ENCODE results near the gene GPR31.
A peak's percentile ranks its signal among the peaks of the same experiment; 100 is the strongest.

The GPR31 gene

DNA sequence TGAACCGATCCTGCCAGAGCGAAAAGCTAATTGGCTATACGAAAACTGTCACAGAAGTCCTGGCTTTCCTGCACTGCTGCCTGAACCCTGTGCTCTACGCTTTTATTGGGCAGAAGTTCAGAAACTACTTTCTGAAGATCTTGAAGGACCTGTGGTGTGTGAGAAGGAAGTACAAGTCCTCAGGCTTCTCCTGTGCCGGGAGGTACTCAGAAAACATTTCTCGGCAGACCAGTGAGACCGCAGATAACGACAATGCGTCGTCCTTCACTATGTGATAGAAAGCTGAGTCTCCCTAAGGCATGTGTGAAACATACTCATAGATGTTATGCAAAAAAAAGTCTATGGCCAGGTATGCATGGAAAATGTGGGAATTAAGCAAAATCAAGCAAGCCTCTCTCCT is 20.7 kb downstream of the GPR31 start:
- no peak for DNase-seq

DNA sequence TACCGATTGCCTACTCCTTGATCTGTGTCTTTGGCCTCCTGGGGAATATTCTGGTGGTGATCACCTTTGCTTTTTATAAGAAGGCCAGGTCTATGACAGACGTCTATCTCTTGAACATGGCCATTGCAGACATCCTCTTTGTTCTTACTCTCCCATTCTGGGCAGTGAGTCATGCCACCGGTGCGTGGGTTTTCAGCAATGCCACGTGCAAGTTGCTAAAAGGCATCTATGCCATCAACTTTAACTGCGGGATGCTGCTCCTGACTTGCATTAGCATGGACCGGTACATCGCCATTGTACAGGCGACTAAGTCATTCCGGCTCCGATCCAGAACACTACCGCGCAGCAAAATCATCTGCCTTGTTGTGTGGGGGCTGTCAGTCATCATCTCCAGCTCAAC is 21.4 kb downstream of the GPR31 start:
- no peak for DNase-seq

GRCh38 chr6:167134448-167135328 is 23.1 kb downstream of the GPR31 start:
- DNase-seq = no peak

DNA sequence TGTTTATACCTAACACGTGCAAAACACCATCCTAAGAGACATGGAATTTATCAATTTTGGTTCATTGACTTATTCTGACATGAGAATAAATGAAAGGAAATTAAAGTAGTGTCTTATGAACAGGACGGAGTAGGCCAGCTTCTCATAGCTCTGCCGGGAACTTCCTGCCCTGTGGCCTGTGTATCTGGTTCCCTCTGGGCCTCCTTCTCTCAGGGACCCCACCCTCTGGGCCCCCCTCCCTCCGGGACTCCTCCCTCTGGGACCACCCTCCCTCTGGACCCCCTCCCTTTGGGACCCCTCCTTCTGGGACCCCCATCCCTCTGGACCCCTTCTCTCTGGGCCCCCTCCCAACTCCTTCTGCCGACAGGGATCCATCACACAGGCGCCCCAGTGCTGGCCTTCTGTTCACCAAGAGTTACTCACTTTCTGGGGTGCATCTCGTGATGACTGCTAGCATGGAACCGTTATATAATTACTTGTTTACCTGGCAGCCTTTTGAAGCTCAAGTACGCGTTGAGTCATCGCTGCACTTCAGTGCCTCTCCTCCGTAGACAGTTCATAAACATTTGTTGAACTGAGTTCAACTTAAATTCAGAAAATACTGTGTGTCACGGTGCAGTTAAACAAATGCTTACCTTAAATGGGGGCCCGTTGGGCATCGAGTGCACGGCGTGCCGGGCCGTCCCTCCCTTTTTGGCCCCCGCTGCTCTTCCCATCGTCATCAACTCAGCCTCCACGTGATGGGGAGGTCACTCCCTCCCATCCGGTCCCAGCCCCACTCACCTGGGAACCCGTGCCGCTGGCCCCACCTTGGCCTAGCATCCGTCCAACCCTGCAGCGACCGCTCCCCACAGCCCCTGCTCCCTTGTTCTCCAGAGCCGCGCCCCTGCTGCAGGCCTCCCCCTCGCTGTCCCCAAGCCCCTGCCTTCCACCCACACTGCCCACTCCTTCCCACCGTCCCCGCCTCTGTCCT is 26.8 kb downstream of the GPR31 start:
- DNase-seq = no peak

DNA sequence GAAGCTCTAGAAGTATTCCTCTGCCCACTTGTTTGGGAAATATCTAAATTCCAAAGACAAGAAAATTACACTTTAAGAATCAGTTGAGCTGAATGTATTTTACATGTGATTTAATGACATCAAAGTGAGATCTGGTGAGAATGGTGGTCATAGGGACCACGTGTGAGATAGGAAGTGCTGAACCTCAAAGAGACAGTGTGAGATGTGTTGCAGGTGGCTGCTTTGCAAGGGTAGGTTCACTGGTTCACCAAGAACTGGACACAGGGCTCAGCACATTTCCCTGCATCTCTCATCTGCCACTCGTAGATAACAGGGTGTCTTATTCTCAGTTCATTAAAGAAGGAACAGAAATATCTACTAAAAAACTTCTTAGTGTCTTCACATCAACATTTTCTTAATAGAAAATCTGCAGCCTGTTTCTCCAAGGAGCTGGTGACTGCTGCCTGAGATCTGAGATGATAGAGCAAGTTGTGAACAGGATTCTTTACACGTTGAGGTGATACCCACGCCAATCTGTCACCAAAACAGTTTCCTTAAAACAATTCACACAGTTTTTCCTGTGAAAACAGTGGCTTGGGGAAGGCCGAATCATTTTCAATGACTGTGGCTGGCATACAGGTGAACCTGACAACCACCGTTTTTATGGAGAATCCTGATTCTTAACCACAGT is 27.6 kb downstream of the GPR31 start:
- DNase-seq = no peak

- DNase-seq = no peak
These were observed 28.2 kb downstream of the GPR31 start for GRCh38 chr6:167129562-167129961.

DNA sequence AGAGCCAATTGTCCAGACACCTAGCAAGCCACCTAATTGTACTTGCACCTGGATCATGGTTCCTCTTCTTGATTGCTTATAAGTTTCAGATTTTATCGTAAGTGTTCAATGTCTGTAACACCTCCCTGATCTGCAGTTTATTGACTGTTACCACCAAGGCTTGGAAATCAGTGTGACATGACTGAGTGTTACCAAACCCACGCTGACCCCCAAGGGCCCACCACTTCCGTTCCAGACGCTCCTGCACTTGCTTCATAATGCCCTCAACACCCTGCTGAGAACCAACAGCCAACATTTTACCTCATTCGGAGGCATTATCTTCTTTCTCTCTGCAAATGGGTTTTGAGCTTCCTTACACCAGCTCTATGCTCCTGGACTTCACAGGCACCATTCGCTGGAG is 28.6 kb downstream of the GPR31 start:
- no peak for DNase-seq

GRCh38 chr6:167127785-167128531 is 29.8 kb downstream of the GPR31 start:
- no peak for DNase-seq

DNA sequence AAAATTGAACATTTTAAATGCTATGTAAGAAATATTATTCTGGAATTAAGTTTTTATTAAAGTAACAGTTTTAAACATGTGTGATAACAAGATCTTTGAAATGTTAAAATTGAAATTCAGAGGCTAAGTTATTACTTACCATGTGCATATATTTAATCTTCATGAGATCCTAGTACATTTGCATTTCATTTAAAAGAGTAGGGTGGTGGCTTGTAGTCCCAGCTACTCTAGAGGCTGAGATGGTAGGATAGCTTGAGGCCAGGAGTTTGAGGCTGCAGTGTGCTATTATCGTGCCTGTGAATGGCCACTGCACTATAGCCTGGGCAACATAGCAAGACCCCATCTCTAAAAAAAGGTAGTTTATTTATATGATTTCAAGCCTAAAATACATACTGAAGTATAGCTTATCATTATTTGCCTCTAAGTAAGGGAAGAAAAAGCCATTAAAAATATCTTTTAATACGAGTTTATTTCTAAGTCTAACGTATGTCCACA is 31.9 kb downstream of the GPR31 start:
- DNase-seq = no peak

DNA sequence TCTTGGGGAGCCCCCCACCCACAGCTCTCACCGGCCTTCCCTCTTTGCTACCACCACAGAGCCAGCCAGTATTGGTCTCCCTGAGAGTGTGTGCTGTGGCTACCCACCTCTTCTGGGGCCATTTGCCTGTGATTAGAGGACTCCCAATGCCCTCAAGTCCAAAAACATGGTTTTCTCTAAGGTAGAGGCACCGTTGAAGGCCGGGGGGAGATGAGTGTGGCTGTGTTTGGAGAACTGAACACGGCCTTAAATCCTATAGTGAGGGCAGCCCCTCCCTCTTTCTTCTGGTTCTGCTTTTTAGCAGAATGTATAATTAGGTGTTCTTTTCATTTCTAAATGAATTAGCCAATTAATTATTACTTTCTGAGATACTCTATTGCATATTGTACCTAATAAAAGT is 32.4 kb downstream of the GPR31 start:
- no peak for DNase-seq

DNA sequence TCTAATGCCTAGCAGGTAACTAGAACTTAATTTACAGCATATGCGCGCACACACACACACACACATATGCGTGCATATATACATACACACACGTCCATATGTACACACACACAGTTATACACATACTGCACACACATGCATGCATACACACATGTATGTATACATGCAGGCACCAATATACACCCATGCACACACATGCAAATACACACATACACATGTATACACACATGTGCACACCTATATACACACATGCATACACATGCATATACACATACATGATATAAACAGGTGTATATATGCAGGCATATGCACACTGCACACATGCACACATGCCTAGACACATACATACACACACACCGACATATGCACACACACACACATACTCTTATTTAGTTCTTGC is 33.0 kb downstream of the GPR31 start:
- no peak for DNase-seq

DNA sequence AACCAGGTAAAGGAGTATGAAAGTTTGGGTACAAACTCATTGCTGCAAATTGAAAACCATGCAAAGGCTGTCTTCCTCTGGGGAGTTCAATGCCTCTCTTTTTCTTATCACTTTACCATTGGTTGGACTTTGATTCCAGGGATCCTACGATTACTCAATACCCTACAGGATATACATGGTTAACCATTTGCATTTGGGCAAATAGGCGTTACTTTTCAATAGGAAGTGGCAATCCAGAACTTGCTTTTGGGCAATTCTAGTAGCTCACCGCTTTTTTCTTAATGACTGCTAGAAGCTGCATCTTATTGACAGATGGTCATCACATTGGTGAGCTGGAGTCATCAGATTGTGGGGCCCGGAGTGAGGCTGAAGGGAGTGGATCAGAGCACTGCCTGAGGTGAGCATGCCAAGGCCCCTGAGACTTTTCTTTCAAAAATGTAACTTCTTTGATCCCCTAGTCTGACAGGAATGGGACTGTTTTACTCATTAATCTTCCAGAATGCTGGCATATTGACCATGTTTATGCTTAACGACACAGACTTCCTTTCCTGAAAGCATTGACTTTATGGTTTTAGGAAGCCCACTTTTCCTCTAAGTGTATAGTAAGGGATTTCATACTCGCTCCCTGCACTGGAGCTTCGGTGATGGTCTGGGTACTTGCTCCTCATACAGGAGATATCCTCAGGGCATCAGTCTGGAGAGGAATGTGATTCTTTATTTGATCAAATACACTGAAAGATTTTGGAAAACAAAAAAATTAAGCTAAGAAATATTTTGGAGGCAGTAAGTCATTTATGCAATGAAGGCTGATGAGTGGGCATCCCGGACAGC is 34.7 kb downstream of the GPR31 start, which contains the start of gene CCR6:
Gene CCR6 (plus strand): TSS at position 270 of the 831 bp plus-strand sequence. CDS start 13,039 bp downstream, outside the sequence.
- DNase-seq = no peak

DNA sequence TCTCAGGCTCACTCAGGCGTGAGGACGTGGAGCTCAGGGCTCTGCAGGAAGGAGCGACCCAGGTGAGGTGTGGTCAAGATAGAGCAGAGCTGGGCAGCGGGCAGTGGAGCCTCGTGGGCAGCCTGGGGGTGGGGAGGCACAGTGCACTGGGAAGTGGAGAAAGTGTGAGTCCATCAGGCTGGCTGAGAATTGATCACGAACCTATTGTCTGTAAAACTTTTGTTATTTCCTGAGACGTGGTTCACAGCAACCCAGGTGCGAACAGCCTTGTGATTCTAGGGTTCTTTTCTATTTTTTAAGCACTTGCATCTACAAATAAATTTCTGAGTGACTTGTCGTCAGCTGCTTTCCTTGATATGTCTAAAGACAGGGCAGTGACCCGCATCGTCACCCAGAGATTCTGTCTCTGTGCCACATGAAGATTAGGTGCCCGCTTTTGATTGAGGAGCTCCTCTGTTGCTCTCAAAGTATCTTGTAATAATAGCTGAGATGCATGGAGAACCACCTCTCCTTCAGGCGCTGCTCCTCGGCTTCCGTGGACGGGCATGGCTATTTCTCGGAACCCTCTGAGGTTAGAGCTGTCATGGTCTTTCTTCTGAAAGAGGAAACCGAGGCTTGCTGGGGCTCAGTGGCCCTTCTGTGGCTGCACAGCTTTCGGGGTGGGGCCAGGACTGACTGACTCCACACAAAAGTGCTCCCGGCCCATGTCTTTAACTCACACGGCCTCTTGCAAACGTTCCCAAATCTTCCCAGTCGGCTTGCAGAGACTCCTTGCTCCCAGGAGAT is 35.5 kb downstream of the GPR31 start:
- DNase-seq = no peak

DNA sequence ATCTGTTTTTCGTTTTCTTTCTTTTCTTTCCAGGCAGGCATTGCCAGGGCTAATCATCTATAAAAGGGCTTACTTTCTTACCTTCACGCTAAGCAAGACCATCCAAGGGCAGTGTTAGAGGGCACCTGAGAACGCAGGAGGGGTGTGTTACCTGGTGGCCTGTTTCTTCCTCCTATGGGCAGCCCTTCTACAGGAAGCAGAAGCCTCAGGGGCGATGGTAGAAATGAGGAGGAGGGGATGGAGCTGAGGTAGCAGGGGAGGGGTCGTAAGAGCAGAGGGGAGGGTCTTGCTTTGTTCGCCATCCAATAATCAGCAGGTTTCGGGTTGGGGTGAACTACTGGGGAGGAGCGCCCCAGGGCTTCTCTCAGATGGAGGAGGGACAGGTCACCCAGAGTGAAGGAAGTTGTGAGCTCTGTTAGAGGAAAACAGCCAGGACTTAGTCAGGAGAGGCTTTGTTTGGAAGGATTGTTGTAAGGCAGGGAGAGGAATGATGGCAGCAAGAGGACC is 36.4 kb downstream of the GPR31 start:
- DNase-seq = no peak

DNA sequence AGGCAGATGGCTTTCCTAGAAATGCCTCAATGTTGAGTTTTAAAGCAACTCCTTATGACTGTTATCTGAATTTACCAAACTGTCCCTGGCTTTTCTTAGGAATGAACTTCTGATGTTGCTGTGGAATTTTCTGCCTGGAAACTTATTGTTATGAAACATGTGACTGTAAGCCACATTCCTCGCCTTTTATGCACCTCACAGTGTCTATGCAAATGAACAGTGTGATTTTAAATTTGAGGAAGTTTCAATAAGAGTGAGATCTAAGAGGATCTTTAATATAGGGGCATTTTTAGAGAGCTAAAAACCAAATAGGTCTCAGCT is 37.2 kb downstream of the GPR31 start:
- no peak for DNase-seq

- peak in 3 of 5 donors; percentile 31 to 44 (median 37) for DNase-seq
These were observed 37.9 kb downstream of the GPR31 start for GRCh38 chr6:167119670-167120582.

DNA sequence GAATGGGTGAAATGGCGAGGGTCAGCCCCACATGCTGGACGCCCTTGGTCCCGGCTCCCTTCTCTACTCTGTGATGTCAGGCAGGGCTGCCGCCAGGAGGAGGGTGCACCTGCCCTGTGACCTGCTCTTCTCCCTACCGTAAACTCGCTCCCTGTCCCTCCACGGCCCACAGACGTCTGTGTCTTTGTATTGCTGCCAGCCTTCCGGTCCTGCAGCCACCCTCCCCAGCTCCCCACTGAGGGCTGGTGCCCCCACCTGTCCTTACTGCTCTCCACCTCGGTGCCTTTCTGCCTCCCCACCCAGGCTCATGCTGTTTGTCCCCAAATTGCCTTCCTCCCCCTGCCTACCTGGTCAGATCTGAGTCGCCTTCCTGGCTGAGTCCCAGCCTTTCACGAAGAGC is 38.9 kb downstream of the GPR31 start:
- no peak for DNase-seq

DNA sequence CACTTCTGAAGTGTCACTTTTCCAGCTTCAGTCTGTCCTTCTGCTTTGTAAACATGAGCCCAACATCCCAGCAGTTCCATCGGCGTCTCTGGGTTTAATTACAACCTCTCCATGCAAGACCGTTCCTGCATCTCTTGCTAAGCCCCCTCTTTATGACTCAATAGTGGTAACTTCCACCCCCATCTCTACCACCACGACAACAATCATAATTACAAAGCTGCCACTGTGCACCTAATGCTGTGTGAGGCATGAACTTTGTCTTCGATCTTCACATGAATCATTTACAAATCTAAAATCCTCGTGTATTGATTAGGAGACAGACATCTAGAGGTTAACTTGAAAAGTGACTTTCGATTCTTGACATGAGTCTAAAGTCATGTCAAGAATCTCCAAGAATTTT is 39.8 kb downstream of the GPR31 start:
- DNase-seq = no peak

DNA sequence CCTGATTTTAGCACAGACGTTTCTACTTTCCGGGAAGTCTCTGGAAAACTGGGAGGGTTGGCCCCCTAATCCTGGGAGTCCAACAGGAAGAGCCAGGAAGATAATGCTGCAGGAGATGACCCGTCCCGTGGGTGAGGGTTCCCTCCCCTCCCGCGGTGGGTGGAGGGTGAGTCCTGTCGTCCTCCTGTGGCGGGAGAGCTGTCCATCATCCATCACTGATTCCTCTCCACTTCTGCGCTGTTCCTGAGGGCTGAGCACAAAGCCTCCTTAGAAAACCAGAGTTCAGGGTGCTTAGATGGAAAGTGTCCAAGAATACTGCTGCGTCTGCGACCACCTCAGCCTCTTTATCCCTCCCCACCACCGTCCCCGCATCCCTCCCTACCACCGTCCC is 40.9 kb downstream of the GPR31 start:
- no peak for DNase-seq

Measured in T-helper 1 cell (primary cell).